Fibroblast of peridontal ligament (primary cell): Measurements from ENCODE around the gene SLC49A3.

Source experiments
- DNase-seq: peaks from one replicate; pipeline ENCODE4 v3.0.0-alpha.2; 2010; ENCODE audit errors: extremely low read depth

The SLC49A3 gene

DNA sequence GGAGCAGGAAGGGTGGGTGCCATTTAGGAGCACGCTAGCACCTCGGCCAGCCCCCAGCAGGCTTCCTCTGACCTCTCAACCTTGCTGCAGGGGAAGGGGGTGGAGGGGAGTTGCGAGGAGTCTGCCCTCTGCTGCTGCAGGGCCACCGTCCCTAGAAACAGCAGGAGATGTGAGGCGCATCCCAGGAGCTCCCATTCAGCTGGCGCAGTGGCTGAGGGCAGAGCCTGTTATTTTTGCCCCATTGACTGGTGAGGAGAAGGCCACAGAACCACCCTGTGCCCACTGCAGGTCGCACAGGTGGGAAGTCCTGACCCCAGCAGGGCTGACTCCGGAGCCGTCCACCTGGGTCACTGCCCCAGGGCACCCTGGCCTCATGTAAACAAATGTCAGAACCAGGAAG is 55.5 kb downstream of the SLC49A3 start:
- no peak for DNase-seq

DNA sequence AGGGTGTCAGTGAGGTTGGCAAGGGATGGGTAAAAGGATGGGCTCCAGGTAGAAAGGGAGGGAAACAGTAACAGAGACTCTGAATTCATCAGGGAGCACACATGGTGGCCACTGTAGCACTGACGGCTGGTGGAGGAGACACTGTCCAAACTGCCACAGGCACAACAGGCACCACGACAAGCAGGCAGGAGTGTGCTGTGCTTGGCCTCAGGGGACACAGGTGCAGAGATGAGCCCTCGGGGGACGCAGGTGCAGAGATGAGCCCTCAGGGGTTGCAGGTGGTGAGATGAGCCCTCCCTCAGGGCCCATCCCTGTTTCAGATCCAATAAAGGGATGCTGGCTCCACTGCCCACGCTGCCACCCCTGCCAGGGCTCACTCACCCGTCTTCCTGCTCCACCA is 56.0 kb downstream of the SLC49A3 start:
- no peak for DNase-seq

DNA sequence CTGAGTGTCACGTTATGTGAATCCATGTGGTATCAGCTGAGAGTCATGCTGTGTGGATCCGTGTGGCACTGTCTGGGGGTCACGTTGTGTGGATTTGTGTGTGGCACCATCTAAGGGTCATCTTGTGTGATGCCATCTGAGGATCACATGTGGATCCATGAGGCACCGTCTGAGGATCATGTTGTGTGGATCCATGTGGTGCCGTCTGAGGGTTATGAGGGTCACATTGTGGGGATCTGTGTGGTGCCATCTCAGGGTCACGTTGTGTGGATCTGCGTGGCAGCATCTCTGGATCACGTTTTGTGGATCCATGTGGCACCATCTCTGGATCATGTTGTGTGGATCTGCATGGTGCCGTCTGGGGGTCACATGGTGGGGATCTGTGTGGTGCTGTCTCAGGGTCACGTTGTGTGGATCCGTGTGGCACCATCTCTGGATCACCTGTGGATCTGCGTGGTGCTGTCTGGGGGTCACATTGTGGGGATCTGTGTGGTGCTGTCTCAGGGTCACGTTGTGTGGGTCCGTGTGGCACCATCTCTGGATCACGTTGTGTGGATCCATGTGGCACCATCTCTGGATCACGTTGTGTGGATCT is 56.7 kb downstream of the SLC49A3 start:
- no peak for DNase-seq
